MG63 (cell line): Measurements from ENCODE around the gene C20orf204. TPM values are rescaled to one million over a fixed set of nuclear protein-coding genes. Genes with fewer than 3 reads are reported as not detected.
"Not testable (repeated sequence)": the region's sequence is repeated elsewhere in the genome, so short reads cannot be mapped to it uniquely, and the experiment has no call there.

Source experiments
- DNase-seq: peaks from one replicate; pipeline ENCODE4 v3.0.0-alpha.2; 2020
- H3K27me3 ChIP-seq: fragments of 250-450 bp; sonication (Bioruptor Pico); 2 replicates; pipeline ENCODE4 v1.5.1; 2020; ENCODE audit warnings: mild to moderate bottlenecking, moderate library complexity
- H3K36me3 ChIP-seq: fragments of 250-450 bp; sonication (Bioruptor Pico); 2 replicates; pipeline ENCODE4 v1.5.1; 2020; ENCODE audit warnings: mild to moderate bottlenecking, moderate library complexity
- H3K4me3 ChIP-seq: fragments of 250-450 bp; sonication (Bioruptor Pico); 2 replicates; pipeline ENCODE4 v1.5.1; 2020; ENCODE audit warnings: mild to moderate bottlenecking, moderate library complexity
- H3K9me3 ChIP-seq: fragments of 250-450 bp; sonication (Bioruptor Pico); 2 replicates; pipeline ENCODE4 v1.5.1; 2020; ENCODE audit warnings: mild to moderate bottlenecking, moderate library complexity
- total RNA-seq: library from RNA; depleted of rRNA; stranded (reverse); fragments of >200 nt; shearing (Covaris generic); gene quantifications from 2 replicates; pipeline ENCODE4 v1.2.3, GENCODE V29; 2014; ENCODE audit warnings: low replicate concordance; rRNA removed

C20orf204 gene
- 0.95 and 1.3 TPM in 2 replicates for total RNA-seq

GRCh38 chr20:64035933-64036345 lies at the start of gene C20orf204:
TSS of gene C20orf204 (plus strand) at chr20:64036182. CDS start at chr20:64036324, 142 bp downstream.
- Histone ChIP-seq H3K4me3 (no peak within 1 kb of the TSS), H3K36me3 (peaks cover 22% of the 10 kb centered on the region), H3K9me3 (no peaks in the 10 kb centered on the region), H3K27me3 (no peaks in the 10 kb centered on the region)
- DNase-seq, result no peak

DNA sequence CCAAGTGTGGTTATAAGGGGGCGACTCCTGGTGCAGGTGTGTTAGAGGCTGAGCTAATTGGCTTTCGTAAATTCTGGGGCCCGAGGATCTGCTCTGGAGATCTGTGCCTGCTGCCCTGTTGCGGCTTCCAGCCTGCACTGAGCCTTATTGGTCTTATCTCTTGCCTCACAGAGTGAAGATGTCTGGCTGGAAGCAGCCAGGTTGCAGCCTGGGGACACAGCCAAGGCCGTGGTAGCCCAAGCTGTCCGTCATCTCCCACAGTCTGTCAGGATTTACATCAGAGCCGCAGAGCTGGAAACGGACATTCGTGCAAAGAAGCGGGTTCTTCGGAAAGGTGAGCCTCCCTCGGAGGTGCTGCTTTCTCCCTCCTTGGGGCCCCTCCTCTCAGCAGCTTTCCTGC lies 35.1 kb upstream of the C20orf204 start:
- H3K27me3 ChIP-seq, result no peaks in the 10 kb centered on the region
- H3K36me3 ChIP-seq, result peaks cover 83% of the 10 kb centered on the region
- H3K9me3 ChIP-seq, result no peaks in the 10 kb centered on the region
- DNase-seq, result no peak
- H3K4me3 ChIP-seq, result no peak overlapping the region

GRCh38 chr20:64001607-64002011 lies 34.4 kb upstream of the C20orf204 start:
- Histone ChIP-seq H3K27me3 (no peaks in the 10 kb centered on the region), H3K4me3 (no peak overlapping the region)
- peak; percentile 36 for DNase-seq

GRCh38 chr20:64003960-64004725 lies 31.8 kb upstream of the C20orf204 start:
- H3K36me3 ChIP-seq, result peaks cover 87% of the 10 kb centered on the region
- no peaks in the 10 kb centered on the region for H3K27me3 ChIP-seq
- peaks cover 4% of the 10 kb centered on the region for H3K9me3 ChIP-seq
- DNase-seq, result no peak
- no peak overlapping the region for H3K4me3 ChIP-seq

More at GRCh38 chr20:64001607-64002011, 34.4 kb upstream of the C20orf204 start:
- Histone ChIP-seq H3K9me3 (no peaks in the 10 kb centered on the region), H3K36me3 (peaks cover 83% of the 10 kb centered on the region)

DNA sequence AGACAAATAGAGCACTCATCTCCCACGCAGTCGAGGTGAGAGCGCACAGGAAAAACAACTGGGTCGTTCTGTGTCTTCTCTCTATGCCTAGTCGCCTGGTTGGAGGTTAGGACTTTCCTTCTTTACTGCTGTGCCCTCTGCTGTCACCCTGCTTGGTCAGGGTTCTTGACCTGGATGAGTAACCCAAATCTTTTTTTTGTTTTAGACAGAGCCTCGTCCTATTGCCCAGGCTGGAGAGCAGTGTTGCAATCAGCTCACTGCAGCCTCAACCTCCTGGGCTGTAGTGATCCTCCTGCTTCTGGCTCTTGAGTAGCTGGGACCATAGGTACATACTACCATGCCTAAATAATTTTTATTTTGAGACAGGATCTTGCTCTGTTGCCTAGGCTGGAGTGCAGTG lies 30.6 kb upstream of the C20orf204 start:
- DNase-seq, result no peak
- Histone ChIP-seq H3K4me3 (no peak overlapping the region), H3K9me3 (peaks cover 4% of the 10 kb centered on the region), H3K27me3 (no peaks in the 10 kb centered on the region), H3K36me3 (peaks cover 90% of the 10 kb centered on the region)

- Histone ChIP-seq H3K27me3 (no peaks in the 10 kb centered on the region), H3K9me3 (peaks cover 4% of the 10 kb centered on the region), H3K36me3 (peaks cover 90% of the 10 kb centered on the region), H3K4me3 (no peak overlapping the region)
- DNase-seq, result no peak
Observed at GRCh38 chr20:64006490-64006889, 29.5 kb upstream of the C20orf204 start.

- Histone ChIP-seq H3K36me3 (peaks cover 89% of the 10 kb centered on the region), H3K4me3 (no peak overlapping the region), H3K9me3 (peaks cover 4% of the 10 kb centered on the region), H3K27me3 (no peaks in the 10 kb centered on the region)
- no peak for DNase-seq
Observed at GRCh38 chr20:64006902-64007301, 29.1 kb upstream of the C20orf204 start.

GRCh38 chr20:64009811-64010387 lies 26.1 kb upstream of the C20orf204 start:
- H3K36me3 ChIP-seq, result peaks cover 80% of the 10 kb centered on the region
- H3K27me3 ChIP-seq, result no peaks in the 10 kb centered on the region
- no peak overlapping the region for H3K4me3 ChIP-seq
- no peak for DNase-seq
- H3K9me3 ChIP-seq, result peaks cover 4% of the 10 kb centered on the region

DNA sequence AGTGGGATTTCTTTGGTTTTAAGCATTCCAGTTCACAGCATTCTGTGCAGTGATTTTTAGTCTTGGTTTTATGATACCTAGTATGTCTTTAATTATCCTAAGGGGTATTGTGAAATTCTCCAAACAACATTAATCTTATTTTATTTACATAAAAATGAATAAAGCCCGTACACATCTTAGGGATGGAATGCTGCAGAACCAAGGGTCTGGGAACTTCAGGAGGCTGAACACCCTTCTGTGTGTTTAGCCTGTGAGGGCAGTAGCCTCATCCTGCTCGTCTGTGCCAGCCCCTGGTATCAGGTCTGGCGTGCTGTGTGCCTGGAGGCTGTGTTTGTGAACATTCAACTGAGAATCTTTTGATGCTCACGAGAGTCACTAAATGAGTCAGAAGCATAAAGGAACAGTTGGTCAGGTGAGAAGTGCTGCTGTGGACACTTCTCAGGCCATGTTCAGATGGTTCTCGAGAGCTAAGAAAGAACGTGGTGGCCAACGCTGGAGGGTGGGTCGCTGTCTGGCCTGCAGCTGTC lies 25.2 kb upstream of the C20orf204 start:
- H3K4me3 ChIP-seq, result no peak overlapping the region
- H3K27me3 ChIP-seq, result no peaks in the 10 kb centered on the region
- peaks cover 4% of the 10 kb centered on the region for H3K9me3 ChIP-seq
- DNase-seq, result no peak
- peaks cover 79% of the 10 kb centered on the region for H3K36me3 ChIP-seq

- no peaks in the 10 kb centered on the region for H3K27me3 ChIP-seq
- H3K9me3 ChIP-seq, result peaks cover 4% of the 10 kb centered on the region
- H3K36me3 ChIP-seq, result peaks cover 74% of the 10 kb centered on the region
- no peak for DNase-seq
- no peak overlapping the region for H3K4me3 ChIP-seq
Observed at GRCh38 chr20:64011366-64011779, 24.6 kb upstream of the C20orf204 start.

GRCh38 chr20:64012385-64013154 lies 23.4 kb upstream of the C20orf204 start:
- peaks cover 69% of the 10 kb centered on the region for H3K36me3 ChIP-seq
- not testable (repeated sequence) for H3K9me3 ChIP-seq

GRCh38 chr20:64015635-64016034 lies 20.3 kb upstream of the C20orf204 start:
- no peak overlapping the region for H3K4me3 ChIP-seq
- H3K36me3 ChIP-seq, result peaks cover 66% of the 10 kb centered on the region
- no peak for DNase-seq
- H3K9me3 ChIP-seq, result no peaks in the 10 kb centered on the region
- no peaks in the 10 kb centered on the region for H3K27me3 ChIP-seq

More at GRCh38 chr20:64012385-64013154, 23.4 kb upstream of the C20orf204 start:
- not testable (repeated sequence) for DNase-seq, H3K4me3 ChIP-seq, H3K27me3 ChIP-seq

DNA sequence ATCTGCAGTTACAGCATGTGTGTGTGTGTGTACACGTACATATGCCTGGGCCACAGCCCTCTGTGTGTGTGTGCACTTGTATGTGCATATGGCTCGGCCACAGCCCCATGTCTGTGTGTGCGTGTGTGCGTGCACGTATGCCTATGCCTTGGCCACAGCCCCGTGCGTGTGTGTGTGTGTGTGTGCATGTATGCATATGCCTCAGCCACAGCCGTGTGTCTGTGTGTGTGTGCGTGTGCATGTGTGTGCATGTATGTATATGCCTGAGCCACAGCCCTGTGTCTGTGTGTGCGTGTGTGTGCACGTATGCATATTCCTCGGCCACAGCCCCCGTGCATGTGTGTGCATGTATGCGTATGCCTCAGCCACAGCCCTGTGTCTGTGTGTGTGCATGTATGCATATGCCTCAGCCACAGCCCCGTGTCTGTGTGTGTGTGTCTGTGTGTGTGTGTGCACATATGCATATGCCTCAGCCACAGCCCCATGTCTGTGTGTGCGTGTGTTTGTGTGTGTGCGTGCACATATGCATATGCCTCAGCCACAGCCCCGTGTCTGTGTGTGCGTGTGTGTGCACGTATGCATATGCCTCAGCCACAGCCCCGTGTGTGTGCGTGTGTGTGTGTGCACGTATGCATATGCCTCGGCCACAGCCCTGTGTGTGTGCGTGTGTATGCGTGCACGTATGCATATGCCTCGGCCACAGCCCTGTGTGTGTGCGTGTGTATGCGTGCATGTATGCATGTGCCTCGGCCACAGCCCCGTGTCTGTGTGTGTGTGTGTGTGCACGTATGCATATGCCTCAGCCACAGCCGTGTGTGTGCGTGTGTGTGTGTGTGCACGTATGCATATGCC lies 14.6 kb upstream of the C20orf204 start:
- Histone ChIP-seq H3K27me3 (no peaks in the 10 kb centered on the region), H3K4me3 (no peak overlapping the region), H3K36me3 (peaks cover 81% of the 10 kb centered on the region), H3K9me3 (no peaks in the 10 kb centered on the region)
- no peak for DNase-seq

GRCh38 chr20:64022671-64023360 lies 13.2 kb upstream of the C20orf204 start:
- Histone ChIP-seq H3K4me3 (no peak overlapping the region), H3K36me3 (peaks cover 88% of the 10 kb centered on the region), H3K27me3 (no peaks in the 10 kb centered on the region), H3K9me3 (no peaks in the 10 kb centered on the region)
- no peak for DNase-seq

- Histone ChIP-seq H3K9me3 (no peaks in the 10 kb centered on the region), H3K27me3 (no peaks in the 10 kb centered on the region), H3K36me3 (peaks cover 85% of the 10 kb centered on the region), H3K4me3 (no peak overlapping the region)
- DNase-seq, result no peak
Observed at GRCh38 chr20:64023361-64024140, 12.4 kb upstream of the C20orf204 start.
